Measurements from ENCODE around the gene FOXB2. TPM values are rescaled to one million over a fixed set of nuclear protein-coding genes. Genes with fewer than 3 reads are reported as not detected.

FOXB2 gene
- total and polyA plus RNA-seq, 10 donors, result not detected

DNA sequence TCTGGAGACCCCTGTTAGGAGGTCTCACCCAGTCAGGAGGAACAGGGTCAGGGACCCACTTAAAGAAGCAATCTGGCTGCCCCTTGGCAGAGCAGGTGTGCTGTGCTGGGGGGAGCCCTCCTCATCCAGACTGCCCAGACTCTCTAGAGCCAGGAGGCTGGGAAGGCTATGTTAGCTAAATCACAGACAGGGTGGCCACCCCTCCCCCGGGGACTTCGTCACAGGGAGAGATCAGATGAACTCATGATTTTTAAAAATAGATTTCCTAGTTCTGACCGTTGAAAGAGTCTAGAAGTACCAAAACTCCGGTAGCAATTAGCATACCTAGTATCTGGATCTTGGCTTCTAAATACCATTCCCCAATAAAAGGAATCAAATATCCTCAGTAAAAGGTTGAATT, 35.0 kb upstream of the FOXB2 start:
- Histone ChIP-seq H3K36me3 (no peaks in the 10 kb centered on the region), H3K9me3 (no peaks in the 10 kb centered on the region), H3K4me3 (no peak overlapping the region), H3K27ac (no peak overlapping the region), H3K4me1 (no peaks in the 10 kb centered on the region), H3K27me3 (replicated peaks in 1 of 7) (peaks cover 0 to 39% (median 4%) of the 10 kb centered on the region in 7 donors)
- no peak for TF ChIP-seq POLR2AphosphoS5 (IDR thresholded peaks at IDR 0.05)
- TF ChIP-seq, protein P1, sequence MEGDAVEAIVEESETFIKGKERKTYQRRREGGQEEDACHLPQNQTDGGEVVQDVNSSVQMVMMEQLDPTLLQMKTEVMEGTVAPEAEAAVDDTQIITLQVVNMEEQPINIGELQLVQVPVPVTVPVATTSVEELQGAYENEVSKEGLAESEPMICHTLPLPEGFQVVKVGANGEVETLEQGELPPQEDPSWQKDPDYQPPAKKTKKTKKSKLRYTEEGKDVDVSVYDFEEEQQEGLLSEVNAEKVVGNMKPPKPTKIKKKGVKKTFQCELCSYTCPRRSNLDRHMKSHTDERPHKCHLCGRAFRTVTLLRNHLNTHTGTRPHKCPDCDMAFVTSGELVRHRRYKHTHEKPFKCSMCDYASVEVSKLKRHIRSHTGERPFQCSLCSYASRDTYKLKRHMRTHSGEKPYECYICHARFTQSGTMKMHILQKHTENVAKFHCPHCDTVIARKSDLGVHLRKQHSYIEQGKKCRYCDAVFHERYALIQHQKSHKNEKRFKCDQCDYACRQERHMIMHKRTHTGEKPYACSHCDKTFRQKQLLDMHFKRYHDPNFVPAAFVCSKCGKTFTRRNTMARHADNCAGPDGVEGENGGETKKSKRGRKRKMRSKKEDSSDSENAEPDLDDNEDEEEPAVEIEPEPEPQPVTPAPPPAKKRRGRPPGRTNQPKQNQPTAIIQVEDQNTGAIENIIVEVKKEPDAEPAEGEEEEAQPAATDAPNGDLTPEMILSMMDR (IDR thresholded peaks at IDR 0.05 in 8 of 11, conservative IDR thresholded peaks at IDR 0.05 in 3 of 11), result no peak
- TF ChIP-seq POLR2A (IDR thresholded peaks at IDR 0.05), result no peak
- WGBS, 5 donors, result 56 to 88% (median 76%) methylated on average over 4 of the region's 4 CpGs
- no peak for DNase-seq
- intact Hi-C loops (cut with DNase I; ENCODE audit: low total_unique reads), result no loop called here

DNA sequence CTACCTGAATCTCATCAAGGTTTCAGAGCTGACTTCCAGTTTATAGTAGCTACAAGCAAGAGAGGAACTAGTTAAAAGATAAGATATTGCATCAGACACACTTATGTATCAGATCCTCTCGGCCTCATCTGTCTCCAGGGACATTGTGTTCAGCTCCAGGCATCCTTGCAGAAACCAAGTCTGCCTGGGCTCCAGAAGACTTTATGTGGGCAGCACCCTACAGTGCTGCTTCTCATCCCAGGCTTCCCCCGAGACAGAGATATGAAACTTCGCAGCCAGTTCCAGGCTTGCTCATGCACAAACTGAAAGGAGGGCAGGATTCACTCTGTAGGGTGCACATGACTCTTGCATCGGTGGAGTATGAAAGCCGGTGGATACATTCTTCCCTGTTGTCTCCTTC, 33.9 kb upstream of the FOXB2 start:
- DNase-seq, result no peak
- 65 to 86% (median 83%) methylated on average over 3 to 5 of the region's 5 CpGs for WGBS, 5 donors
- H3K4me3 ChIP-seq, result no peak overlapping the region
- intact Hi-C loops (cut with DNase I; ENCODE audit: low total_unique reads), result no loop called here
- no peaks in the 10 kb centered on the region for H3K9me3 ChIP-seq
- no peak overlapping the region for H3K27ac ChIP-seq
- peaks cover 0 to 47% (median 4%) of the 10 kb centered on the region in 7 donors for H3K27me3 ChIP-seq (replicated peaks in 1 of 7)
- no peaks in the 10 kb centered on the region for H3K36me3 ChIP-seq
- H3K4me1 ChIP-seq, result no peaks in the 10 kb centered on the region
- TF ChIP-seq POLR2A (IDR thresholded peaks at IDR 0.05) (no peak), POLR2AphosphoS5 (IDR thresholded peaks at IDR 0.05) (no peak)
- TF ChIP-seq, protein P1 (IDR thresholded peaks at IDR 0.05 in 8 of 11, conservative IDR thresholded peaks at IDR 0.05 in 3 of 11), result no peak

DNA sequence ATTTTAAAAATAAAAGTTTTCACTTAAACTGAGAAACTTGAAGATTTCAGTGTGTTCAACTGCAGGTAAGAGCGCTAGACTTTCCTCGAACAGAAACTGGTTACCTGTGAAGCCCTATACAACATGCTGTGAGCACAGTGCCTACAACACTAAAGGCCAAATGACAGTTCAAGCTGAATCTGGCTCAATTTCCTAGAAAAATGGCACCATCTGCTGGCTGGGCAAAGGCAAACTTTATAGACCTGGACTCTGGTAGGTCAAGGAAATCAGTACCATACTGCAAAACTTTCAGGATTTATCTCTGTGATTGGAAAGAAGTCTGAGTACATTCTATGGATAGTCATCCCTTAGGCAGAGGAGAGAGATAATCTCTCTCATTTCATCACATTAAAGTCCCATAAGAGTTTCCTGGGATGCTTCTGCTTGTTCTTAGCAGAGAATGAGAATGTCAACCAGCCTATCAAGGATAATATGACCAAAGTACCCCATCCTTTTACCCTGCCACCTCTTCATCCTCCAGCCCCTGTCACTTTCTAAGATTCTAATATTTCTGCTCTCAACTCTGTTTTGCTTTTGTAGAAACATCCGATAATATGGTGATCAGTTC, 31.8 kb upstream of the FOXB2 start:
- no peak for TF ChIP-seq POLR2A (IDR thresholded peaks at IDR 0.05)
- TF ChIP-seq POLR2AphosphoS5 (IDR thresholded peaks at IDR 0.05), result no peak
- TF ChIP-seq, protein P1 (IDR thresholded peaks at IDR 0.05 in 8 of 11, conservative IDR thresholded peaks at IDR 0.05 in 3 of 11), result peak in 1 of 11 experiments; percentile 20
- intact Hi-C loops (cut with DNase I; ENCODE audit: low total_unique reads), result no loop called here
- no peaks in the 10 kb centered on the region for H3K4me1 ChIP-seq
- WGBS, 5 donors, result 57 to 71% (median 68%) methylated on average over 3 of the region's 3 CpGs
- H3K27me3 ChIP-seq (replicated peaks in 1 of 7), result peaks cover 0 to 47% (median 4%) of the 10 kb centered on the region in 7 donors
- H3K4me3 ChIP-seq, result no peak overlapping the region
- H3K27ac ChIP-seq, result no peak overlapping the region
- no peak for DNase-seq
- H3K9me3 ChIP-seq, result no peaks in the 10 kb centered on the region
- no peaks in the 10 kb centered on the region for H3K36me3 ChIP-seq

DNA sequence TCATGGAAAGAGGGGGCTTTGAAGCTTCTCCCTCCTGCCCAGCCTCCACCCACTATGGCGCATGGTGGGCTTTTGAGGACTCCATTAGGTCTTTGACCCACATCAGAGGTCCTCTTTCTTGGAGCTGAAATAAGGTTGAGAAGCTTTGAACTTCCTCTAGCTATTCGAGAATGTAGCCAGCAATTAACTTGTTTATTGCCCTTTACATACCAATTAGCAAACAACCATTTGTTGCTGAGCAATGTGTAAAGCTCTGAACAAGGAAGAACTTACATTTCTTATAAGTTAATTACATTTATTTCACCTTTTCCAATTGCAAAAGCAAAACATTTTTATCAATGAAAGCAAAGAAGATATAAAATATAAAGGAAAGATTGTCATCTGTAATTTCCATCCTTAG, 30.5 kb upstream of the FOXB2 start:
- intact Hi-C loops (cut with DNase I; ENCODE audit: low total_unique reads), result no loop called here

More for the DNA sequence above, 30.5 kb upstream of the FOXB2 start:
- Histone ChIP-seq H3K4me3 (no peak overlapping the region), H3K27ac (no peak overlapping the region), H3K27me3 (replicated peaks in 1 of 7) (peaks cover 0 to 39% (median 4%) of the 10 kb centered on the region in 7 donors), H3K9me3 (no peaks in the 10 kb centered on the region), H3K36me3 (no peaks in the 10 kb centered on the region), H3K4me1 (no peaks in the 10 kb centered on the region)
- 24 to 53% (median 51%) methylated on average over 2 of the region's 2 CpGs for WGBS, 5 donors
- DNase-seq, result no peak
- TF ChIP-seq, protein P1 (IDR thresholded peaks at IDR 0.05 in 8 of 11, conservative IDR thresholded peaks at IDR 0.05 in 3 of 11), result no peak
- TF ChIP-seq POLR2A (IDR thresholded peaks at IDR 0.05), result no peak

Measured in spleen (tissue), 11 donors.